Activated T-cell treated with anti-CD3 and anti-CD28 coated beads, Interleukin-2, amount 50 U/mL, for 24 hours (primary cell): ENCODE data around the gene PRKACA.

Source experiments
- DNase-seq: peaks from one replicate; pipeline ENCODE4 v3.0.0-alpha.2; 2020
- H3K27ac Mint-ChIP-seq: 2 replicates; pipeline ENCODE4 v1.8.0; 2020; ENCODE audit warnings: mild to moderate bottlenecking, mixed read lengths
- H3K27me3 Mint-ChIP-seq: 2 replicates; pipeline ENCODE4 v1.8.0; 2020; ENCODE audit warnings: mixed read lengths
- H3K36me3 Mint-ChIP-seq: 2 replicates; pipeline ENCODE4 v1.8.0; 2020; ENCODE audit warnings: low read depth, mixed read lengths
- H3K4me1 Mint-ChIP-seq: 2 replicates; pipeline ENCODE4 v1.8.0; 2020; ENCODE audit warnings: low read depth, mixed read lengths
- H3K4me3 Mint-ChIP-seq: 2 replicates; pipeline ENCODE4 v1.8.0; 2020; ENCODE audit warnings: mild to moderate bottlenecking, moderate library complexity, mixed read lengths
- H3K9me3 Mint-ChIP-seq: 2 replicates; pipeline ENCODE4 v1.8.0; 2020; ENCODE audit warnings: mixed read lengths

PRKACA gene

DNA sequence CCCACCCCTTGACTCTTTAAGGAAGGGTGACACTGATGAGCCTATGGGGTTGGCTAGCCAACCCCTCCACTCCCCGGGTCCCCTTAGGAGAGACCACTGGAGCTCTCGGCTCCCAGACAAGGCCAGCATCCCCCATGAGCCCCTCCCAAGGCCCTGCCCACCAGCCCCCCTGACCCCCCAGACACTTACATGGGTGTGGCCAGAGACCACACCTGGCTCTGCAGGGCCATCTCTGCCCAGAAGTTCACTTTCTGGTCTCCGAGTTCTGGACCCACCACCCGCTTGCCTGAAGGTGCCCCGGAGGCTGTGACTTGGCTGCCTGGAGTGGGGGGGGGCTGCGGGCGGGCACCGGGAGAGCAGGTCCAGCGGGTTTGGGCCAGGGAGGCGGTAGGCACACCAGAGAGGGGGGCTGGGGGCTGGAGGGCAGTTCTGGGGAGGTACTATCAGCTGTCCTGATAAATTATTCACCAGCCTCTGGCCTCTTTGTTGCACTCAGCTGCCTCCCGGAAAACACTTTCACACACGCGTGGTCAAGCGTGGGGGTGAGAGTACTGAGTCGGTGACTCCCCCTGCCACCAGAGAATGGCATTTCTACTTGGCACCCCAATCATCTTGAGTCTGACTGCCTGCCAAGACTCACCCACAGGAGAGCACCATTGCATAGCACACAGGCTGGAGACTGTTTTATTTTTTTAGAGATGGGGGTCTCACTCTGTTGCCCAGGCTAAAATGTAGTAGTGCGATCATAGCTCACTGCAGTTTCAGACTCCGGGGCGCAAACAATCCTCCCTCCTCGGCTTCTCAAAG is 55.6 kb downstream of the PRKACA start, which contains the start of gene PALM3:
Gene PALM3 (minus strand): TSS at position 326 of the 807 bp plus-strand sequence. CDS start 96 bp downstream, at position 230.
- no peak within 1 kb of the TSS for H3K4me3 Mint-ChIP-seq
- H3K27me3 Mint-ChIP-seq = peaks cover 36% of the 10 kb centered on the region
- peaks cover 16% of the 10 kb centered on the region for H3K4me1 Mint-ChIP-seq
- no peaks in the 10 kb centered on the region for H3K36me3 Mint-ChIP-seq
- H3K27ac Mint-ChIP-seq = no peak within 1 kb of the TSS
- no peak for DNase-seq
- no peaks in the 10 kb centered on the region for H3K9me3 Mint-ChIP-seq

DNA sequence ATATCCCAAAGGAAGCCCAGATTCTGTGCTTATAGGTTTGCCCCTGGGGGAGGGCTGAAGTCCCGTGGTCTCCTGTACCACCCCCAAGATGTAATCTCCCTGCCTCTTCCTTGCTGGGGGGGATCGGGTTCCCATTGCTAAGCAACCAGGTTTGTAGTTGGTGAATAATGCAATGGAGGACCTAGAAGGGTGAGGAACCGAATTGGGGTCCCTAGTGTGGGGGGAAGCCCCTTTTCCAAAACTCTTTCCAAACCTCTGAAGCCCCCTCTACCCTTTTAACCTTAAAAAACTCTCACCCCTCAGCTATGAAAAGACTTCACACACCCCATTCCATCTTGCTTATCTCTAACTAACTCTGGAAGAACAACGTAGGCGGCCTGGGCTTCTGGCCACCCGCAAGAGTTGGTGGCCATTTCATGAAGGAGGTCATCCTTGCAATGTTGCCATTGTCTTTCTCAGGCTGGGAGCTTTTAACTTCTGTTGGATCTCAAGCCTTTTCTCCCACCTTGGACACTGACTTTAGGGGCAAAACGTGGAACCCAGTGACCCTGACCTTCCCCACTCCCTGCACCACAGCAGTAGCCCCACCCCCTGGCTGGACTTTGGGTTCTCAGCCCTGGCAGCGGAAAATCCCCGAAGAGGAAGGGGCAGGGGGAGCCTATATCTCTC is 56.3 kb downstream of the PRKACA start:
- Mint-ChIP-seq H3K36me3 (no peaks in the 10 kb centered on the region), H3K27ac (no peak overlapping the region), H3K4me1 (peaks cover 17% of the 10 kb centered on the region), H3K9me3 (no peaks in the 10 kb centered on the region), H3K4me3 (no peak overlapping the region), H3K27me3 (peaks cover 36% of the 10 kb centered on the region)
- DNase-seq = no peak

DNA sequence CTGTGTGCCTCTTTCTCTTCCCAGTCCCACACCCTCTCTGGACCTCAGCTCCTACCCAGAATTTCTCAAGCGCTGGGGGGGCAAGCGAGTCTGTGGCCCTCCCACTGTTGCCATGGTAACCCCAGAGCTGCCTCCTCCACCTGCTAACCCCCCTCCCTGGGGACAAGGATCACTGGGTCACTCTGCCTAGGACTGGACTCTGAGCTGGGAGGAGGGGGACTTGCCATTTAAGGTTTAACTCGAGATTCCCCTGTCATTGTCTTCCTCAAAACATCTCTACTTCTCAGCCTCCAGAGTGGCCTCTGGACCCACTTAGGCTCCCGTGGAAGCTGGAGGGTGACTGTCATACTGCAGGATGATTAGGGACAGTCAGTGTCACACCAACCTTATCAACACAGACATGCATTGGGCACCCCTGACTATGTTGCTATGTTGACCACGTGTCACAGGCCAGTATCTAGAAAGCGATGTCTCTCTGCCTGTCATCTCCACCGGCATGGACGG is 57.9 kb downstream of the PRKACA start:
- no peaks in the 10 kb centered on the region for H3K9me3 Mint-ChIP-seq
- H3K36me3 Mint-ChIP-seq = no peaks in the 10 kb centered on the region
- H3K4me3 Mint-ChIP-seq = no peak overlapping the region
- no peak for DNase-seq
- no peak overlapping the region for H3K27ac Mint-ChIP-seq
- H3K4me1 Mint-ChIP-seq = peaks cover 17% of the 10 kb centered on the region
- peaks cover 36% of the 10 kb centered on the region for H3K27me3 Mint-ChIP-seq

DNA sequence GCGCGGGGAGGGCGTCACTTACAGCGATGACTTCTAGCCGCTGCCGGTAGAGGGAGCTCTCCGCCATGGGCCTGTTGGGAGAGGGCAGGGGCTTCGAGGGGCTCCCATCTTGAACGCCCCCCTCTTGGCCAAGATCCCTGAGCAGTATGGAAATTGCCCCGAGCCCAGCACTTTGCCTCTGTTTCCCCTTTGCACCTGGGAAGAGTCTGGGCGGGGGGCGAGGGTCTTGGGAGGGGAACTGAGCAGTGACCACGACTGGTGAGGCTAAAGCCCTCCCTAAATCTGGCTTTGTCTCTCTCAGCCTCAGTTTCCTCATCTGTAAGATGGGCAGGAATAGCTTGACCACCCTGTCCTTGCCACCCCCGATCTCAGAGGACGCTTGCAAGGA is 58.5 kb downstream of the PRKACA start:
- H3K4me3 Mint-ChIP-seq = peak overlapping the region; percentile 15
- no peaks in the 10 kb centered on the region for H3K36me3 Mint-ChIP-seq
- peaks cover 17% of the 10 kb centered on the region for H3K4me1 Mint-ChIP-seq
- peak; percentile 67 for DNase-seq
- peaks cover 36% of the 10 kb centered on the region for H3K27me3 Mint-ChIP-seq
- H3K9me3 Mint-ChIP-seq = no peaks in the 10 kb centered on the region
- no peak overlapping the region for H3K27ac Mint-ChIP-seq

DNA sequence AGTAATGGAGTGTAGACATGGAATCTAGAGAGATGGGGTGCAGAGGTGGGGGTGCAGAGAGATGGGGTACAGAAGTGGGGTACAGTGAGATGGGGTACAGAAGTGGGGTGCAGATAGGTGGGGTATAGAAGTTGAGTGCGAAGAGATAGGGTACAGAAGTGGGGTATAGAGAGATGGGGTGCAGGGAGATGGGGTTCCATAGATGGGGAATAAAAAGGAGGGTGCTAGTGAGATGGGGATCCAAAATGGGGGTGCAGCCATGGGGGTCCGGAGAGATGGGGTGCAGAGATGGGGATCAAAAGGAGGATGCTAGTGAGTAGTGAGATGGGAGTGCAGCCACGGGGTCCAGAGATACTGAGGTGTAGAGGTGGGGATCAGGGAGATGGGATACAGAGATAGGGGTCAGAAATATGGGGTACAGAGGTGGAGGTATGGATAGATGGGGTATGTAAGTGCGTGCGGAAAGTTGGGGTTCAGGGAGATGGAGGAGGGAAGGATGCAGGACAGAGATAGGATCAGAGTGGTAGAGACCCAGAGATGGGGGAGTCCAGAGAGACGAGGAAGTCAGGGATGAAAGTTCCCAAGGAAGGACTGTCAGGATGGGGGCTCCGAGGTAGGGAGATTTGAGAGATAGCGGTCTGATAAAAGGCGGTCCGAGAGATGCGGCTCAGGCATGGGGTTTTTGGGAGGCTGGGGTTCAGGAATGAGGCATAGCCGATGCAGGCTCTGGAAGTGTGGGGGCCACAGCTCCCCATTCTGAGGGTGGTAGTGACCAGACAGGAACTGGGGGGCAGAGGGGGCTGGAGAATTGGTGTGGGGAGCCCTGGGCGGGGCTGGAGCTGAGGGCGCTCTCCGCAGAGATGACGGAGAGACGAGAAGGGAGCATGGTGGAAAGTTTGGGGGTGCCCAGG is 59.1 kb downstream of the PRKACA start:
- Mint-ChIP-seq H3K27ac (no peak overlapping the region), H3K4me3 (peak overlapping the region; percentile 64), H3K4me1 (peaks cover 17% of the 10 kb centered on the region), H3K9me3 (no peaks in the 10 kb centered on the region), H3K27me3 (peaks cover 36% of the 10 kb centered on the region), H3K36me3 (peaks cover under 1% of the 10 kb centered on the region)
- no peak for DNase-seq

DNA sequence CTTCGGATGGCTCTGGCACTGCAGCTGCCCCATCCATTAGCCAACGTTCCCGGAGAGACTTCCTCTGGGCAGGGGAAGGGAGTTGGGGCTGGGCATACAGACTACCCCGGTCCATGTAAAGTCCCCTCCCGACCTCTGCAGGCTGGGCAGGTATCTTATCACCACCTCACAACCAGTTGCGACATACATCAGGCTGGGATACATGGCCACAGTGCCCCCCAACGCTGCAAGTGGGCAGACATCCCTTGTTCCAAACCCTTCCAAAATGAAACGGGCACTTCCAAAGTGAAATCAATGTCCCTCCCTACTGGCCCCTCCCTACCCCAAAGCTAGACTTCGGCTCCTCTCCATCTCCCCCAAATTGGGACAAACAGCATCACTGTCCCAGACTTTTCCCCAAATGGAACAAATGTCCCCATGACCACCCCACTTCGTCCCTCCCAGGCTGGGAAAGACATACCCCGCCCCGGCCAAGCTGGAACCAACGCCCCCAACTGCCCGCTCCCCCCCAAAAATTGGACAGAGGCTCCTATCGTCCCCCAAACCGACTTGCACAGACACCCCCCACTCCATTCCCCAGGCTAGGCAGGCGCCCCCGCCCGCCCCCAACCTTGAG is 60.7 kb downstream of the PRKACA start:
- DNase-seq = no peak
- H3K4me1 Mint-ChIP-seq = peaks cover 17% of the 10 kb centered on the region
- H3K27ac Mint-ChIP-seq = no peak overlapping the region
- H3K4me3 Mint-ChIP-seq = peak overlapping the region; percentile 25
- no peaks in the 10 kb centered on the region for H3K9me3 Mint-ChIP-seq
- H3K36me3 Mint-ChIP-seq = peaks cover 16% of the 10 kb centered on the region
- H3K27me3 Mint-ChIP-seq = peaks cover 36% of the 10 kb centered on the region

DNA sequence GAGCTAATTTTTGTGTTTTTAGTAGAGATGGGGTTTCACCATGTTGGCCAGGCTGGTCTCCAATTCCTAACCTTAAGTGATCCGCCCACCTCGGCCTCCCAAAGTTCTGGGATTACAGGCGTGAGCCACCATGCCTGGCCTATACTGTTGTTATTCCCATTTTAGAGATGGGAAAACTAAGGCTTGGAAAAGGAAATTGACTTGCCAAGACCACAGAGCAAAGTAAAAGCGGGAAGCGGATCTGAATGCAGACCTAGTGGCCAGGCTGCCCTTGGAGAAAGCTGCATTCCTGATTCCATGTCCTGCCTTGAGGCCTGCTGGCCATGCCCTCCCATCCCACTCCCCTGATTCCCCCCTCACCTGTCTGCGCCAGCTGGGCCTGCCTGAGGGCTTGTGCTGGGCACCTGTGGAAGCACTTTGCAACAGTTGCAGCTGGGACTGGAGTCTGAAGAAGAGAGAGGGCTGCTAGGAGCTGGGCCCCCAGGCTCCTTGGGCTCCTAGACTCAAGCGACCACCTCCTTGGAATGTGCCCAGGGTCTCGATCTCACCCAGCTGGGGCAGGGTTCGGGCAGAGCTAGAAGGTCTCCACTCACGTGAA is 61.4 kb downstream of the PRKACA start:
- no peak overlapping the region for H3K27ac Mint-ChIP-seq

DNA sequence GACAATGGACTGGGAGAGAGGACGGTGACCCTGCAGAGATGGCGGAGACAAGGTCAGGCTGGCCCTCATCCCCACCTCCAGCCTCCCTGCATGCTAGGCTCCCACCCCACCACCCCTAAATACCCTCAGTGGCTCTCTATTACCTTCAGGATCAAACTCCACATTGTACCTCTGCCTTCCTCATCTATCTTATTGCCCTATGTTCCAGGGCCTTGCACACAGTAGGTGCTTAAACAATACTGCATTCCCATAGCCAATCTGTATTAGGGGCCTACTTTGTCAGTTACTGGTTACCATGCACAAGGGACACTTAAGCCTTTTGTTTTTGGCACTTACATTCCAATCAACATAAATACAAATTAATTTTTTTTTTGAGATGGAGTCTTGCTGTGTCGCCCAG is 62.2 kb downstream of the PRKACA start:
- H3K27ac Mint-ChIP-seq = no peak overlapping the region
- no peak for DNase-seq
- peaks cover 29% of the 10 kb centered on the region for H3K36me3 Mint-ChIP-seq
- H3K9me3 Mint-ChIP-seq = no peaks in the 10 kb centered on the region
- peaks cover 17% of the 10 kb centered on the region for H3K4me1 Mint-ChIP-seq
- H3K4me3 Mint-ChIP-seq = no peak overlapping the region
- peaks cover 26% of the 10 kb centered on the region for H3K27me3 Mint-ChIP-seq

More for the DNA sequence above, 61.4 kb downstream of the PRKACA start:
- peaks cover 17% of the 10 kb centered on the region for H3K4me1 Mint-ChIP-seq
- peaks cover 34% of the 10 kb centered on the region for H3K27me3 Mint-ChIP-seq
- H3K9me3 Mint-ChIP-seq = no peaks in the 10 kb centered on the region
- no peak overlapping the region for H3K4me3 Mint-ChIP-seq
- peaks cover 21% of the 10 kb centered on the region for H3K36me3 Mint-ChIP-seq
- DNase-seq = no peak

DNA sequence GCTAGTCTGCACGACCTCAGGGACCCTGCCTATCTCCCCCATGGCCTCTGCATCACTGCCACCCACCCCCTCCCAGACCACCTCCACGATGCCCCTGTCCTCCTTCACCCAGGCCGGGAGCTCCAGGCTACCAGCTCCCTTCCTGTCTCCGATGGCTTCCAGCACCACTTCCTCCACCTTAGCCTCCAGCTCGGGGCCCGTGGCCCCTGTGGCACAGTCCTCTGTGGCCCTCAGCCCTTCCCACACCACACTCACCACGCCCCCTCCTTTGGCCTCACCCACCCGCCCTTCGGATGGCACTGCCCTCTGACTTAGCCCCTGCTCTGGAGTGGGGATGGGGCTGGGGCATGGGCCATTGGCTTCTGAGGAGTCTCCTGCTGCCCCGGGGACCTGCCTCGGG is 62.8 kb downstream of the PRKACA start:
- Mint-ChIP-seq H3K36me3 (peaks cover 36% of the 10 kb centered on the region), H3K27me3 (peaks cover 21% of the 10 kb centered on the region), H3K4me1 (peaks cover 17% of the 10 kb centered on the region), H3K4me3 (no peak overlapping the region), H3K27ac (no peak overlapping the region), H3K9me3 (no peaks in the 10 kb centered on the region)
- no peak for DNase-seq

DNA sequence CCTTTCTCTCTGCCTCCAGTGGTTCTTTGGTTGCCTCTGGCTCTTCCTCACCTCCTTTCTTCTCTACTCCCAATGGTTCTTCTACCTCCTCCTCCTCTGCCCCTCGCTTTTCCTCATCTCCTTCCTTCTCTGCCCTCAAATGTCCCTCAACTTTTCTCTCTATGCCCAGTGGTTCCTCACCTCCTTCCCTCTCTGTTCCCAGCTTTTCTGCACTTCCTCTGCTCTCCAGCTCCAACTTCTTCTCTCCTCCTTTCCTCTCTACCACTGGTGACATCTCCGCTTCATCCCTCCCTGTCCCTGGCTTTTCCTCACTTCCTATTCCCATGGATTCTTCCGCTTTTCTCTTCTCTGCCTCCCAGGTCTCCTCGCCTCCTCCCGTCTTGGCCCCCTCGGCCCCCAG is 63.5 kb downstream of the PRKACA start:
- H3K27me3 Mint-ChIP-seq = peaks cover 16% of the 10 kb centered on the region
- H3K36me3 Mint-ChIP-seq = peaks cover 39% of the 10 kb centered on the region
- no peak overlapping the region for H3K4me3 Mint-ChIP-seq
- no peaks in the 10 kb centered on the region for H3K9me3 Mint-ChIP-seq
- peak overlapping the region; percentile 59 for H3K27ac Mint-ChIP-seq
- peaks cover 16% of the 10 kb centered on the region for H3K4me1 Mint-ChIP-seq
- no peak for DNase-seq

DNA sequence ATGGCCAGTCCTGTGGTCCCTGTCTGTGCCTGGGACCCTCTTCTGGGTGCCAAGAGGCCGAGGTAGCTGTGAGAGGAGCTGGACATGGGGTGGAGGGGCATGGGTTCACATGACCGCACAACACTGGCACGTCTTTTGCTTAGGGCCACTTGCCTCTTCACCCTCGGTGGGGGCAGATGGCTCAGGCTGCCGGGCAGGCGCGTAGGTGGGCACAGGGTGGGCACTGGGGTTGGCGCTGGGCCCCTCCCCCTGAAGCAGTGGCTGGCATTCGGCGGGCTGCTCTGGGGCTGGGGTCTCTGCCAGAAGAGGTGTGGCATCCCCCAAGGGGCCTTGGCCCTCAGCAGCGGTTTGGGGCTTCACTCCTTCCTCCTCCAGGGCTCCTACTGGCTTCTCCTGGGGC is 64.1 kb downstream of the PRKACA start:
- Mint-ChIP-seq H3K9me3 (no peaks in the 10 kb centered on the region), H3K27ac (no peak overlapping the region), H3K4me1 (peaks cover 12% of the 10 kb centered on the region), H3K36me3 (peaks cover 45% of the 10 kb centered on the region), H3K4me3 (no peak overlapping the region), H3K27me3 (peaks cover 10% of the 10 kb centered on the region)
- no peak for DNase-seq

DNA sequence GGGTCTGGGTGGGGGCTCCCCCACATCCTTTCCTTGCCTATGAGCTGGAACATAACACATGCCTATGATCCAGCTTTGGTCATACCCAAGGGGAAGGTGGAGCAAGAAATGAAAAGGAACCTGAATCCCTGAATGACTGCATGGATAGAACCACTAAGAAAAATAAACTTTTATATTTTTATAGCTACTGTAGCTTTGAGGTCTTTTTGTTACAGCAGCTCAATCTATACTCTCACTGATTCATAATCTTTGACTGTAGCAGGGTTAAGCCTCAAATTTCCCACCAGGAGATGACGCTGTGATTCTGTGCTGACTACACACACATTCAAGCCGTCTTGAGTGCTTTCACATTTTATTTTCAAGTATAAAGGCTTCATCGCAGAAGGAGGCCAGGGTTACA is 64.5 kb downstream of the PRKACA start:
- H3K27me3 Mint-ChIP-seq = peaks cover 5% of the 10 kb centered on the region
- H3K27ac Mint-ChIP-seq = no peak overlapping the region
- peaks cover 12% of the 10 kb centered on the region for H3K4me1 Mint-ChIP-seq
- peaks cover 50% of the 10 kb centered on the region for H3K36me3 Mint-ChIP-seq
- no peak for DNase-seq
- no peak overlapping the region for H3K4me3 Mint-ChIP-seq
- no peaks in the 10 kb centered on the region for H3K9me3 Mint-ChIP-seq

DNA sequence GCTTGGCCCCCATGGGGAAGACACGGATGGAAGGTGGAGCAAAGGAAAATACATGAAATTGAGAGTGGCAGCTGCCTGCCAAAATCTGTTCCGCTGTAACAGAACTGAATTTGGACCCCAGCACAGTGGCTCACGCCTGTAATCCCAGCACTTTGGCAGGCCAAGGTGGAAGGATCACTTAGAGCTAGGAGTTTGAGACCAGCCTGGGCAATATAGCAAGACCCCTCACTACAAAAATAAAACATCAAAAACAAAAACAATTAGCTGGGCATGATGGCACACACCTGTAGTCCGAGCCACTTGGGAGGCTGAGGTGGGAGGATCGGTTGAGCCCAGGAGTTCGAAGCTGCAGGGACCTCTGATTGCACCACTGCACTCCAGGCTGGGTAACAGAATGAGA is 65.1 kb downstream of the PRKACA start:
- Mint-ChIP-seq H3K4me3 (no peak overlapping the region), H3K4me1 (peaks cover 8% of the 10 kb centered on the region), H3K9me3 (no peaks in the 10 kb centered on the region), H3K27me3 (no peaks in the 10 kb centered on the region), H3K27ac (no peak overlapping the region), H3K36me3 (peaks cover 56% of the 10 kb centered on the region)
- DNase-seq = no peak

DNA sequence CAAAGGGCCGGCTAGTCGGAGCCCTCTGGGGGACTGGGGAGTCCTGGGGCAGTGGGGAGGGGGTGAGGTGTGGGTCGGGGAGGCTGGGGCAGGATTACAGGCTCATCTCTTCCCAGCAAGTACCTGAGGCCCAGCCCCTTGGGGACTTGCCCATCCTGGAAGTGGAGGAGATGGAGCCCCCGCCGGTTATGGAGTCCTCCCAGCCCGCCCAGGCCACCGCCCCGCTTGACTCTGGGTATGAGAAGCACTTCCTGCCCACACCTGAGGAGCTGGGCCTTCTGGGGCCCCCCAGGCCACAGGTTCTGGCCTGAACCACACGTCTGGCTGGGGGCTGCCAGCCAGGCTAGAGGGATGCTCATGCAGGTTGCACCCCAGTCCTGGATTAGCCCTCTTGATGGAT is 65.6 kb downstream of the PRKACA start:
- no peak for DNase-seq
- Mint-ChIP-seq H3K4me1 (peaks cover 7% of the 10 kb centered on the region), H3K9me3 (no peaks in the 10 kb centered on the region), H3K4me3 (no peak overlapping the region), H3K36me3 (peaks cover 61% of the 10 kb centered on the region), H3K27me3 (no peaks in the 10 kb centered on the region), H3K27ac (no peak overlapping the region)
